Forelimb muscle (tissue), 1 donor: ENCODE results near the gene PGP. TPM values are rescaled to one million over a fixed set of nuclear protein-coding genes. Genes with fewer than 3 reads are reported as not detected.

Experiments
- DNase-seq: peaks from one replicate; pipeline ENCODE4 v3.0.0-alpha.2; 2013; ENCODE audit warnings: low read depth
- polyA plus RNA-seq: library from polyadenylated mRNA; unstranded; fragments of 120-200 nt; gene quantifications from one replicate; pipeline ENCODE4 v1.2.1, GENCODE V29; 2013; ENCODE audit not compliant: insufficient read length

The PGP gene
- polyA plus RNA-seq, 1 donor, result 15.4 TPM

GRCh38 chr16:2183671-2184070 is 31.0 kb downstream of the PGP start:
- no peak for DNase-seq

GRCh38 chr16:2181952-2182351 is 32.7 kb downstream of the PGP start:
- no peak for DNase-seq

- DNase-seq, result no peak
These were observed 33.4 kb downstream of the PGP start for GRCh38 chr16:2180962-2181923.

GRCh38 chr16:2180461-2180860 is 34.2 kb downstream of the PGP start:
- DNase-seq, result no peak

- no peak for DNase-seq
These were observed 35.1 kb downstream of the PGP start for GRCh38 chr16:2179576-2179975.

GRCh38 chr16:2179107-2179501 is 35.5 kb downstream of the PGP start:
- DNase-seq, result no peak

- no peak for DNase-seq
These were observed 36.1 kb downstream of the PGP start for GRCh38 chr16:2178321-2179106.

GRCh38 chr16:2177561-2177960 is 37.1 kb downstream of the PGP start:
- no peak for DNase-seq

GRCh38 chr16:2177101-2177500 is 37.5 kb downstream of the PGP start:
- DNase-seq, result no peak

- DNase-seq, result no peak
These were observed 38.6 kb downstream of the PGP start for GRCh38 chr16:2176047-2176446.

- DNase-seq, result no peak
These were observed 39.2 kb downstream of the PGP start for GRCh38 chr16:2175454-2175853.

- no peak for DNase-seq
These were observed 40.1 kb downstream of the PGP start for GRCh38 chr16:2174396-2175131.

GRCh38 chr16:2173916-2174315 is 40.7 kb downstream of the PGP start:
- DNase-seq, result no peak

- no peak for DNase-seq
These were observed 41.3 kb downstream of the PGP start for GRCh38 chr16:2173366-2173765.

GRCh38 chr16:2172688-2173335 is 41.8 kb downstream of the PGP start:
- no peak for DNase-seq

- no peak for DNase-seq
These were observed 43.0 kb downstream of the PGP start for GRCh38 chr16:2171601-2172178.

- no peak for DNase-seq
These were observed 43.8 kb downstream of the PGP start for GRCh38 chr16:2170587-2171435.

GRCh38 chr16:2170080-2170479 is 44.6 kb downstream of the PGP start:
- DNase-seq, result no peak

- no peak for DNase-seq
These were observed 47.5 kb downstream of the PGP start for GRCh38 chr16:2167068-2167638.
